HUDEP-2 (cell line): ENCODE measurements around the gene CAPNS1.

Source experiments
- DNase-seq, 76 experiments: peaks; one replicate each; lab custom pipeline; 2025; ENCODE audit not compliant: unreplicated experiment in 76 of 76; lab: John Stamatoyannopoulos, UW

CAPNS1 gene

GRCh38 chr19:36139473-36140303, at the start of gene CAPNS1:
Gene CAPNS1, plus strand, starts transcription at chr19:36140066. Its CDS starts 946 bp downstream, at chr19:36141012.
- DNase-seq = peak; percentile 45 to 99 (median 95)

DNA sequence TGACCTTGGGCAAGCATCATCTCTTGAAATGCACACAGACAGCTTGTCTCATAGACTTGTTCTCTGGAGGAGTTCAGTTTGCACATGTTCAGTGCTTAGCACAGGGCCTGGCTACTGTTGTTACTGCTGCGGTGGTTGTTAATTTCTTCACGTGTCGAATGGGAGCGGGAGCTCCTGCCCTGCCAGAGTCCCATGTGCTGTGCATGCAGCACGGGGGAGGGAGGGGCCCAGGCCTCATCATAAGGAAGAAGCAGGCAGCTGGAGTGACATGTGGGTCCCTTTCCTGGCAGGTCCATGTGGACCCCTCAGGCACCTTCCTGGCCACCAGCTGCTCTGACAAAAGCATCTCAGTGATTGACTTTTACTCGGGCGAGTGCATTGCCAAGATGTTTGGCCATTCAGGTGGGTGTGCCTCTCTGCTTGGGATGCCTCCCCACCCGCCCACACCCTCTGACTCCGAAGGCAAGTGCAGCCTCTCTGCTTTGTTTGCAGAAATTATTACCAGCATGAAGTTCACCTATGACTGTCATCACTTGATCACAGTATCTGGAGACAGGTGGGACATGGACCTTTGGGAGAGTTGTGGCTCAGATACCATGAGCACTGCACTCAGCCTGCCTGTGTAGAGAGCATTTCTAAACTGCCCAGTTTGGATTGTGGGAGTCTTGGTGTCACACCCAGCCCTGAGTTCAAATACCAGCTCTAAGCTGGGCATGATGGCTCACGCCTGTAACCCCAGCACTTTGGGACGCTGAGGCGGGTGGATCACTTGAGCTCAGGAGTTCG, 48.8 kb upstream of the CAPNS1 start:
- peak in 3 of 76 experiments; percentile 7 to 16 (median 10) for DNase-seq

GRCh38 chr19:36092566-36092965, 47.3 kb upstream of the CAPNS1 start:
- DNase-seq = no peak

- DNase-seq = no peak
These were observed 46.7 kb upstream of the CAPNS1 start for GRCh38 chr19:36093146-36093662.

DNA sequence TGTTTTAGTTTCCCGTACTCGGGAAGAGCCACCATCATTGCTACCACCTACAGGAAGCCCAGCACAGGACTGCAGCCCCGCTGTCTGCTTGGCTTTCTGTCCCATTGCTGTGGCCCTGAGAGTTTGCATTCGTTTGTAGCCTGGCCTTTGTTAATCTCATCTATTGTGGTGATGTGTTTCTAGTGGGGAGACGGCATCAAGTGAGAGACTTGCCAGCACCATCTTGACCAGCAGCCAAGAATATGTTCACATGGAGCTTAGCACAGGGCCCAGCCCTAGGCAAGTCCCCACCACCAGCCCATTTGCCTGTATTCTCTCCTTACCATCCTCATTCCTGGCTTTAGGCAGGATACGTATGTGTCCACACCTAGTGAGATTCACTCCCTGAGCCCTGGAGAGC, 46.2 kb upstream of the CAPNS1 start:
- DNase-seq = peak in 7 of 76 experiments; percentile 7 to 34 (median 16)

GRCh38 chr19:36097036-36097435, 42.8 kb upstream of the CAPNS1 start:
- DNase-seq = no peak

DNA sequence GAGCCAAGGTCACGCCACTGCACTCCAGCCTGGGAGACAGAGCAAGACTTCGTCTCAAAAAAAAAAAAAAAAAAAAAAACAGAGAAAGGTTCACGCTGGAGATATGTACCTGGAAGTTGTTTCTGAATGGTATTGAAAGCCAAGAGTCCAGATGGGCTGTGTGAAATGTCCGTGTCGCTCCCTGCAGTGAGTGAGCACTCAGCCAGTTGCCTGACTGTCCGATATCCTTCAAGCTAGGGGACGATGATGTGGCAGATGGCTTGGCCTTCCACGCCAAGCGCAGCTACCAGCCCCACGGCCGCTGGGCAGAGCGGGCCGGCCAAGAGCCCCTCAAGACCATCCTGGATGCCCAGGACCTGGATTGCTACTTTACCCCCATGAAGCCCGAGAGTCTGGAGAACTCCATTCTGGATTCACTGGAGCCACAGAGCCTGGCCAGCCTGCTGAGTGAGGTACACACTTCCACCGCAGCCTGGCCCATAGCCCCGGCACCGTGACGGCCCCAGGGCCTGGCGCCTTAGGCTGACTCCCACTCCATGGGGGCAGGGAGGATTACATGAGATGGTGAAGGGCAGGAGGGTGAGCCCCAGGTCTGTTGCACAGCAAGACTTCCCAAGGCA, 40.6 kb upstream of the CAPNS1 start:
- no peak for DNase-seq

- peak in 73 of 76 experiments; percentile 20 to 93 (median 79) for DNase-seq
These were observed 39.4 kb upstream of the CAPNS1 start for GRCh38 chr19:36100476-36100875.

- no peak for DNase-seq
These were observed 38.1 kb upstream of the CAPNS1 start for GRCh38 chr19:36101550-36102327.

GRCh38 chr19:36103040-36103626, 36.7 kb upstream of the CAPNS1 start:
- no peak for DNase-seq

GRCh38 chr19:36103842-36104552, 35.9 kb upstream of the CAPNS1 start:
- DNase-seq = peak in 75 of 76 experiments; percentile 71 to 97 (median 89)

GRCh38 chr19:36106441-36106840, 33.4 kb upstream of the CAPNS1 start:
- DNase-seq = no peak

DNA sequence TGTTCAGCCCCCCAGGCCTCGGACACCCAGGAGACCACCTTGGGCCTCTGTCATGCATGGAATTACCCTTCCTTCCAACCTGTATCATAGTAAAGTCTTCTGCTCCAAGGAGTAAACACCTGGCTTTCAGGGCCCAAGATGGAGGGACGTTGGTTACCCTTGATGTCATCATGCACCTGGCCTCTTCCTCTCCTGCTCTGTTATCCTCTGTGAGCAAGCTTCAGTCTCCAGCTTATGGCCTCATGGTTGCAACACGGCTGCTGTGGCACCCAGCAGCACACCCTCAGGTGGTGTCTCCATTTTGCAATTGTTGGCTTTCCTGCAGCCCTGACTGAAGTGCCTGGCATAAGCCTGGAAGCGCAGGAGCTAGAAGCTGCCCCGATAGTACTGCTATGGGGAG, 32.9 kb upstream of the CAPNS1 start:
- DNase-seq = no peak

- DNase-seq = no peak
These were observed 31.2 kb upstream of the CAPNS1 start for GRCh38 chr19:36108684-36109083.

- no peak for DNase-seq
These were observed 29.2 kb upstream of the CAPNS1 start, which contains the start of gene OVOL3 for GRCh38 chr19:36110487-36111199. Gene OVOL3, plus strand, starts transcription at chr19:36111143. Its CDS starts 60 bp downstream, at chr19:36111203.

DNA sequence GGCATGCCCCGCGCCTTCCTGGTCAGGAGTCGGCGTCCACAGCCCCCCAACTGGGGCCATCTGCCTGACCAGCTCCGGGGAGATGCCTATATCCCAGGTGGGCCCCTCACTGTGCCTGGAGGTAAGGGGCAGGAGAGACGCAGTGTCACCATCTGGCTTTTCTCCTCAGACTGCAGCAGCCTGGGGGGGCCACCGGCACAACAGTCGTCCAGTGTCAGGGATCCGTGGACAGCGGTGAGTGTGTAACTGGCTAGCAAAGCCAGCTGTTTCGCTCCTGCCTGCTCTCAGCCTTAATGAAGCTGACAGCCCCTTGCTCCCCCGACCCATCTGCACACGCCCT, 28.7 kb upstream of the CAPNS1 start:
- DNase-seq = no peak

- no peak for DNase-seq
These were observed 27.2 kb upstream of the CAPNS1 start for GRCh38 chr19:36112678-36113077.

GRCh38 chr19:36113425-36113824, 26.4 kb upstream of the CAPNS1 start:
- no peak for DNase-seq
